ENCODE measurements around the gene DAPL1. TPM values are rescaled to one million over a fixed set of nuclear protein-coding genes. Genes with fewer than 3 reads are reported as not detected.

Gene DAPL1
- total RNA-seq, 4 donors from 2014 or later: 1.5 TPM; not detected in 3

- TF ChIP-seq CTCF (IDR thresholded peaks at IDR 0.05): no peak
- ATAC-seq (ENCODE audit: low FRiP score) (no peak), DNase-seq (ENCODE audit: low spot score) (no peak)
Observed at GRCh38 chr2:158776231-158776630, 18.9 kb upstream of the DAPL1 start.

DNA sequence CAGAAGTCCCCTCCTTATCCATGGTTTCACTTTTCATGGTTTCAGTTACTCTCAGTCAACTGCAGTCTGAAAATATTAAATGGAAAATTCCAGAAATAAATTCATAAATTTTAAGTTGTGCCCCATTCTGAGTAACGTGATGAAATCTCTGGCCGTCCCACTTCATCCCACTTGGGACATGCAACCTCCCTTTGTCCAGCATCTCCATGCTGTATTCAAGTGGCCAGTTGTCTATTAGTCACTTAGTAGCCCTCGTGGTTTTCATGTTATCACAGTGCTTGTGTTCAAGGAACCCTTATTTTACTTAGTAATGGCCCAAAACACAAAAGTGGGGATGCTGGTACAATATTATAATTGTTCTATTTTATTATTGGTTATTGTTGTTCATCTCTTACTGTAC, 18.0 kb upstream of the DAPL1 start:
- ATAC-seq (ENCODE audit: low FRiP score) (no peak), DNase-seq (ENCODE audit: low spot score) (no peak)
- no peak for TF ChIP-seq CTCF (IDR thresholded peaks at IDR 0.05)

- ATAC-seq (ENCODE audit: low FRiP score) (no peak), DNase-seq (ENCODE audit: low spot score) (no peak)
- no peak for TF ChIP-seq CTCF (IDR thresholded peaks at IDR 0.05)
Observed at GRCh38 chr2:158778243-158778642, 16.9 kb upstream of the DAPL1 start.

GRCh38 chr2:158779621-158780020, 15.5 kb upstream of the DAPL1 start:
- no peak for TF ChIP-seq CTCF (IDR thresholded peaks at IDR 0.05)
- ATAC-seq (ENCODE audit: low FRiP score) (no peak), DNase-seq (ENCODE audit: low spot score) (no peak)

DNA sequence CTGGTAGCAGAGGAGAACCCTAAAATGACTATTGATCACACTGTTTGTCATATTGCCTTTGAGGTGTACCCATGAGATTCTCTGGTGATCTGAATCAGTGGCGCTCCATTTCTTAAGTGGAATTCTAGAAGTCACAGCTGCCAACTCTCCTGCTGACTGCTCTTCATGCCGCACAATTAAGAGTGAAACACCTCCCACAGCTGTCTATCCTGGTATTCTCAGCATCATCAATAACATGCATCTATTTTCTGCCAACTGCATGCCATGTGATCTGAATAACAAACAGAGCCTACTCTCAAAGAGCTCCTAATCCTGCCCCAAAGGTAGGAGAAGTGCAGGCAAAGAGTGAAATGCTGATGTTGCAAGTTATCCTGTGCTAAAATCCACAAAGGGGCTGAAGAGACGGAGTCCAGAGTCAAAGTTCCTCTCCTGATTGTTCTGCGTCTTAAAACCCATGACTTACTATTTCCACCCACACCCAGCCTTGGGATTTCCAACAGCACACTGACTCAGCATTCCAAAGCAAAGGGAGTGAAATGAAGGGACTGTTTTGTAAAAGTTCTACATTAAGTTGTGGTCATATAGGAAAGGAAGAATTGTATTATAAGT, 13.7 kb upstream of the DAPL1 start:
- peak; percentile 91 for ATAC-seq (ENCODE audit: low FRiP score)
- no peak for TF ChIP-seq CTCF (IDR thresholded peaks at IDR 0.05)
- DNase-seq (ENCODE audit: low spot score): no peak

DNA sequence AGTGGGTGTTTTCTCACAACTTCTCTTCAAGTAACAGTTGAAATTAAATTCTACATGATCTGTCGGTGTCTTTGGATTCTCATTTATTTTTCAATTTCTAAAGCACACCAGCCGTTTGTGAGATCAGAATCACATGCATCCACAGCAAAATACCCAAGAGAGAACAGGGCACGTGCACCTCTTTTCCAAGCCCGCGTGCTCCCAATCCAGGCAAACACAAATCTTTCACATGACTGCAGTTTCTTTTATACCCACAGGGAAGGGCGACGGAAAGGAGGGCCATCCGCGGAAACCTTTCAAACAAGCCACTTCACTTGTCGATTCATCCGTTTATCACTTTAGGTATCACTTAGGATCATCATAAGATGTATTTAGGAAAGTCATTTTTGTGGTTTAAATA, 13.0 kb upstream of the DAPL1 start:
- DNase-seq (ENCODE audit: low spot score) (no peak), ATAC-seq (ENCODE audit: low FRiP score) (no peak)
- no peak for TF ChIP-seq CTCF (IDR thresholded peaks at IDR 0.05)

DNA sequence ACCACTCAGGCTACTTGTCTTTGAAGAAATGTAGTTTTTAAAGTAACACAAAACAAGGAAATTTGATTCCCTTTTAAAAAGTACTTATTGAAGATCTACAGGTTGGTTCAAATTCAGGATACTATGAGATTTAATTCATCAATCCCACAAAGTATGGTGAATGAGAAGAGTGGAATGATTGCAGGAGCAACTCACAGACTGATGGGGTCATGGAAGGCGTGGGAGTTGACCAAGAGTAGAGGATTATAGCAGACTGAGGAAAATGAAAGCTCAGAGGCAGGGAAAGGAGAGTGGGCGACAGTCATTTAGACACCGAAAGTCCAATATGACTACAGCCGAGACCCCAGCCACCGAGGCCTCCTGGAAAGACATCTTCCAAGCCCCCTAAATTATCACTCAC, 12.5 kb upstream of the DAPL1 start:
- TF ChIP-seq CTCF (IDR thresholded peaks at IDR 0.05): no peak
- DNase-seq (ENCODE audit: low spot score): no peak
- no peak for ATAC-seq (ENCODE audit: low FRiP score)
